Psoas muscle (tissue), 8 donors: Measurements from ENCODE around the gene POFUT2. TPM values are rescaled to one million over a fixed set of nuclear protein-coding genes. Genes with fewer than 3 reads are reported as not detected.

Experiments
- ATAC-seq, 4 donors: fragments of 200-7000 bp; cut with Tn5 transposase; one replicate each; pipeline ENCODE4 v1.9.1; 2020; ENCODE audit warnings: moderate library complexity in 3 of 4, mild to moderate bottlenecking in 2 of 4
- DNase-seq, 2 donors: peaks; one replicate each; pipeline ENCODE4 v3.0.0-alpha.2; 2020
- H3K27ac ChIP-seq: fragments of 200-600 bp; one replicate; pipeline ENCODE4 v1.8.0; 2022
- H3K27me3 ChIP-seq, 3 donors: fragments of 200-600 bp in 1 of 3; one replicate each; pipeline versions ENCODE4 v1.6.1 to v1.8.0; 2013 to 2022; ENCODE audit warnings: low read length in 2 of 3, mild to moderate bottlenecking in 2 of 3, moderate library complexity in 1 of 3; ENCODE audit not compliant: insufficient read depth in 3 of 3
- H3K36me3 ChIP-seq, 2 donors: fragments of 200-600 bp in 1 of 2; one replicate each; pipeline versions ENCODE4 v1.6.1 to v1.8.0; 2013 to 2022; ENCODE audit warnings: low read depth in 1 of 2, mild to moderate bottlenecking in 1 of 2, moderate library complexity in 1 of 2; ENCODE audit not compliant: insufficient read depth in 1 of 2
- H3K4me1 ChIP-seq: fragments of 200-600 bp; one replicate; pipeline ENCODE4 v1.8.0; 2022
- H3K4me3 ChIP-seq: fragments of 200-600 bp; one replicate; pipeline ENCODE4 v1.8.0; 2022; ENCODE audit warnings: mild to moderate bottlenecking
- H3K9me3 ChIP-seq: fragments of 200-600 bp; one replicate; pipeline ENCODE4 v1.8.0; 2022
- CTCF ChIP-seq: fragments of 200-600 bp; IDR thresholded peaks from one replicate; pipeline ENCODE4 v1.8.0; 2022; ENCODE audit warnings: antibody characterized with exemption
- WGBS, 3 donors: extraction: QIAGEN DNeasy Blood & Tissue Kit; methylation state at CpG; one replicate each; pipeline versions ENCODE4 v1.1.6 to v1.1.7; 2013; 5-methylcytosine and 5-hydroxymethylcytosine counted together
- intact Hi-C, 2 donors: fragments of 100-400 bp; cut with DNase I; formaldehyde crosslinking; loops; one replicate each; pipeline versions ENCODE4 v1.11.0 to v1.14.2; 2022
- polyA plus RNA-seq, 3 donors: library from polyadenylated mRNA; stranded (reverse); fragments of 200-250 nt; gene quantifications; one replicate each; pipeline ENCODE4 v1.2.3, GENCODE V29; 2013
- total RNA-seq, 4 donors: library from RNA; stranded (reverse); fragmentation: NEBNext Ultra II Directional in 2 of 4; extraction: Animal tissue kit (Norgen Biotek cat#: 25700) in 2 of 4; gene quantifications; one replicate each; pipeline versions ENCODE4 v1.2.1 to v1.2.4, GENCODE V29; 2021 to 2023
- donor health status: healthy with polysubstance abuse.
- donor health status: DM: no; HTN: no; CAD: no; lungs with moderate emphysema.
- donor health status: Bipolar disorder and iron deficiency.
- donor health status: healthy.
- donor health status: DM: yes; HTN: yes; CAD: no.
- donor health status: DM: no; HTN: no; CAD: no.
- donor health status: DM: no; HTN: no; CAD: no.
- donor health status: DM: yes; HTN: yes; CAD: no.

POFUT2 gene
- total and polyA plus RNA-seq, 7 donors: 5.6 to 13.9 (median 10.8) TPM

- Histone ChIP-seq H3K4me1 (no peaks in the 10 kb centered on the region), H3K27ac (no peak overlapping the region), H3K36me3 (peaks cover 0 to 97% of the 10 kb centered on the region in 2 donors), H3K4me3 (no peak overlapping the region), H3K9me3 (no peaks in the 10 kb centered on the region), H3K27me3 (no peaks in the 10 kb centered on the region)
- DNase-seq (peak in 1 of 2 donors; percentile 41), ATAC-seq (no peak)
- WGBS, 3 donors: 91 to 94% (median 92%) methylated on average over 48 of the region's 48 CpGs
- intact Hi-C loops: no loop called here
- TF ChIP-seq CTCF: no peak
Measured at GRCh38 chr21:45277101-45278045, 10.3 kb downstream of the POFUT2 start.

GRCh38 chr21:45276596-45276995 is 11.1 kb downstream of the POFUT2 start:
- intact Hi-C loops: no loop called here
- H3K27me3 ChIP-seq: no peaks in the 10 kb centered on the region
- H3K4me1 ChIP-seq: no peaks in the 10 kb centered on the region
- ATAC-seq (no peak), DNase-seq (peak in 1 of 2 donors; percentile 42)
- H3K36me3 ChIP-seq: peaks cover 0 to 97% of the 10 kb centered on the region in 2 donors
- no peak overlapping the region for H3K4me3 ChIP-seq
- no peaks in the 10 kb centered on the region for H3K9me3 ChIP-seq
- no peak for TF ChIP-seq CTCF
- WGBS, 3 donors: 95% methylated on average over 19 of the region's 19 CpGs
- H3K27ac ChIP-seq: no peak overlapping the region

- DNase-seq: no peak
- Histone ChIP-seq H3K36me3 (peaks cover 0 to 81% of the 10 kb centered on the region in 2 donors), H3K27me3 (no peaks in the 10 kb centered on the region), H3K4me1 (no peaks in the 10 kb centered on the region), H3K27ac (no peak overlapping the region), H3K9me3 (no peaks in the 10 kb centered on the region), H3K4me3 (no peak overlapping the region)
- no peak for TF ChIP-seq CTCF
- WGBS, 3 donors: 96 to 98% (median 97%) methylated on average over 13 of the region's 13 CpGs
- intact Hi-C loops: no loop called here
- ATAC-seq: no peak
Measured at GRCh38 chr21:45270306-45270821, 17.3 kb downstream of the POFUT2 start.

GRCh38 chr21:45269861-45270260 is 17.8 kb downstream of the POFUT2 start:
- no peak for ATAC-seq
- WGBS, 3 donors: 94 to 98% (median 97%) methylated on average over 13 of the region's 13 CpGs
- intact Hi-C loops: loop anchor here in 1 of 2 donors (5.0 kb wide), 1 partner anchor 1233 kb away; no protein-coding TSS in a partner anchor
- Histone ChIP-seq H3K36me3 (peaks cover 0 to 81% of the 10 kb centered on the region in 2 donors), H3K4me3 (no peak overlapping the region), H3K4me1 (no peaks in the 10 kb centered on the region), H3K9me3 (no peaks in the 10 kb centered on the region), H3K27me3 (no peaks in the 10 kb centered on the region), H3K27ac (no peak overlapping the region)
- DNase-seq: no peak
- TF ChIP-seq CTCF: no peak
